ENCODE results near the gene WASF3. TPM values are rescaled to one million over a fixed set of nuclear protein-coding genes. Genes with fewer than 3 reads are reported as not detected.
"Not testable (repeated sequence)": the region's sequence is repeated elsewhere in the genome, so short reads cannot be mapped to it uniquely, and the experiment has no call there.

Gene WASF3
- total RNA-seq, 2 donors from 2014 or later = 16.1 to 17.8 TPM

DNA sequence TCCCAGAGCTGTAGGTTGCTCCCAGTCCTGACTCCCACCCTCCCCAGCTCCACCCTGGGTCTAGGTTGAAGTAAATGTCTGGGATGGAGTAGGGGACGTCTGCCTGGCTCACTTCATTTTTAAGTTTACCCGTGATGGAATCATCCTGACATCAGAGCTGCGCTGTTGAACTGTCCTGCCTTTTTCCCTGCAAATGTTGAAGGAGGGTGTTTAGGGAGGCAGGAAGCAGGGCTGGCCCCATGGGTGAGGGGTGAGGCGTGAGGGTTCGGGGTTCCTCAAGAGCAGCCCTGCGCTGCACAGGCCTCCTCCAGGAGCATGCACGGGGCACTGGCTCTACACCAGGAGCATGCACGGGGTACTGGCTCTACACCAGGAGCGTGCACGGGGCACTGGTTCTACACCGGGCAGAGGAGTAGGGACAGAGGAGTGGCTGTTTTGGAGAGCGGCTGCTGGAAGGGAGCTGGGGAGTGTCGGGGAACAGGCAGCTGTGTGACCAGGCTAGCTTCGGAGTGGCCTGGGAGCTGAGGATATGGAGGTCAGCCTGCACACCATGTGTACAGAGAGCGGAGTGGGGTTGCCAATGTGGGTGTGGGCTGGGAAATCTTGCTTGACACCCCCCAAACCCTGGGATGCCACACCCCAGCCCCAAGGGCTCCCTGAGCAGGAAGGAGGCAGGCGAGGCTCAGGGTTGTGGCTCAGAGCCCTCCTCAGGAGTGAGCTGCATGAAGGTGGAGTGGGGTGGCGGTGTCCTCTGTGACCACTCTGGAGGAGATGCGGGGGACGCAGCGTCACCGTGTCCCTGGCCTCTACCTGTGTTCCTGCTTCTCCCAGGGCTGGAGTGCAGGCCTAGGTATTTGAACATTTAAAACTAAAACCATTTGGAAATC is 139.8 kb downstream of the WASF3 start:
- DNase-seq = no peak
- intact Hi-C loops (cut with DNase I) = loop anchor here in 1 of 2 donors (5.0 kb wide), 2 partner anchors 215 to 515 kb away; no protein-coding TSS in a partner anchor
- no peak for ATAC-seq

DNA sequence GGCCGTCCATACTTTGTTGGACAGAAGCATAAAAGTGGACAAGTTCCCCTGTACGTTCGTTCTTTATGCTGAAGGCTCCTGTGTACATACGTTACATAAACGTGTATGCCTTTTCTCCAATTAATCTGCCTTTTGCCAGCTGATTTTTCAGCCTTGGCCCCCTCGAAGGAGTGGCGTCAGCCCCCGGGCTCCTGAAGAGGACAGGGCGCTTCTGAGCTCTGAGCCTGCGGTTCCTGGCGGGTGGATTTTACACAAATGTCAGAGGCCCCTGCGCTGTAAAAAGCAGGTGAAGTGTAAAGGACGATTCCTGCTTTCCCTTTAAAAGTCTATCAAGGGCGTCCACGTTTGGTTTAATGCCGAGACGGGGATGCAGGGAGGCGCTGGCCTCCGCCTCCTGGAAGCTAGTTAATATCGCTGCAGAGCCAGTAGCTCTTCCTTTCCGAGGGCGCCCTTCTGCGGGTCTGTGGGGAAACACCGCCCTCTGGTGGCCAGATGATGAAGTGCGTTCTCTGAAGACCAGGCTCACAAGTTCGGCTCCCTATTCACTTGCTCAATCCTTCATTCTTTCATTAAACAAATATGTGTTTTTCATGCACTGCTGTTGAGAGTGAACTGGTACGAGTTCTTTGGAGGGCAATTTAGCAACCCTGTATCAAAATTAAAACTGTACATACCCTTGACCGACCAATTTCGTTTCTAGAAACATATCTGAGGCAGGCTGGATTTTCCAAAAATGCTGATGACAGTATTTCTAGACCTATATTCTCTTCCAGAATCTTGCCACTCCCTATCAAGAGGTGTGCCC is 141.1 kb downstream of the WASF3 start:
- peak; percentile 84 to 91 for ATAC-seq
- peak; percentile 83 for DNase-seq
- intact Hi-C loops (cut with DNase I) = loop anchor here (2.0 to 5.0 kb wide), 4 partner anchors 216 to 516 kb away; no protein-coding TSS in a partner anchor

DNA sequence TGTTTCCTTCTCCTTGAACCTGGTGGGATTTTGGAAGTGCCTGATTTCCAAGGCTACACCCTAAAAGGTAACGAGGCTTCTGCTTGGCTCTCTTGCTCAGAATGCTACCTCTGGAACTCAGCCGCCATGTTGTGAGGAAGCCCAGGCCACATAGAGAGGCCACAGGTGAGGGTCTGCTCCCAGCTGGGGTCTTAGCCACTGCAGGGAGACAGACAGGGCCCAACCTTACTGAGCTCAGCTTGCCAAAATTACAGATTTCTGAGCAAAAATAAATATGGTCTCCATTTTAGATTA is 141.7 kb downstream of the WASF3 start:
- intact Hi-C loops (cut with DNase I) = loop anchor here (2.0 to 5.0 kb wide), 4 partner anchors 216 to 517 kb away; no protein-coding TSS in a partner anchor
- DNase-seq (no peak), ATAC-seq (no peak)

- DNase-seq (no peak), ATAC-seq (no peak)
- intact Hi-C loops (cut with DNase I) = loop anchor here in 1 of 2 donors (5.0 kb wide), 1 partner anchor 222 kb away; no protein-coding TSS in a partner anchor
Observed at GRCh38 chr13:26705536-26705935, 148.1 kb downstream of the WASF3 start.

DNA sequence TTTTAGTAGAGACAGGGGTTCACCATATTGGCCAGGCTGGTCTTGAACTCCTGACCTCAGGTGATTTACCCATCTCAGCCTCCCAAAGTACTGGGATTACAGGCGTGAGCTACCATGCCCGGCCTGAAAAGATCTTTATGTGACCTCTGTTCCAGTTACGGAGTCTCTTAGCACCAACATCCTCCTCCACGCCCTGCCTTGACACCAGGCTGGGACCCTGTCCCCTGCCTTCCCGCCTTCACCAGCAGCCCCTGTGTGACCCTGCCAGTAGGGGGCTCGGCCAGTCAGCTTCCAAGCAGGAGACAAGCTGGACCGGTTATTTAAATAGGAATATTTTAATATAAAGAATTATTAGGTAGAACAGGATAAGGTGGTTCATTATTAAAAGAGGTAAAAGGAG is 148.9 kb downstream of the WASF3 start:
- DNase-seq (no peak), ATAC-seq (no peak)
- intact Hi-C loops (cut with DNase I) = loop anchor here in 1 of 2 donors (5.0 kb wide), 1 partner anchor 221 kb away; no protein-coding TSS in a partner anchor

DNA sequence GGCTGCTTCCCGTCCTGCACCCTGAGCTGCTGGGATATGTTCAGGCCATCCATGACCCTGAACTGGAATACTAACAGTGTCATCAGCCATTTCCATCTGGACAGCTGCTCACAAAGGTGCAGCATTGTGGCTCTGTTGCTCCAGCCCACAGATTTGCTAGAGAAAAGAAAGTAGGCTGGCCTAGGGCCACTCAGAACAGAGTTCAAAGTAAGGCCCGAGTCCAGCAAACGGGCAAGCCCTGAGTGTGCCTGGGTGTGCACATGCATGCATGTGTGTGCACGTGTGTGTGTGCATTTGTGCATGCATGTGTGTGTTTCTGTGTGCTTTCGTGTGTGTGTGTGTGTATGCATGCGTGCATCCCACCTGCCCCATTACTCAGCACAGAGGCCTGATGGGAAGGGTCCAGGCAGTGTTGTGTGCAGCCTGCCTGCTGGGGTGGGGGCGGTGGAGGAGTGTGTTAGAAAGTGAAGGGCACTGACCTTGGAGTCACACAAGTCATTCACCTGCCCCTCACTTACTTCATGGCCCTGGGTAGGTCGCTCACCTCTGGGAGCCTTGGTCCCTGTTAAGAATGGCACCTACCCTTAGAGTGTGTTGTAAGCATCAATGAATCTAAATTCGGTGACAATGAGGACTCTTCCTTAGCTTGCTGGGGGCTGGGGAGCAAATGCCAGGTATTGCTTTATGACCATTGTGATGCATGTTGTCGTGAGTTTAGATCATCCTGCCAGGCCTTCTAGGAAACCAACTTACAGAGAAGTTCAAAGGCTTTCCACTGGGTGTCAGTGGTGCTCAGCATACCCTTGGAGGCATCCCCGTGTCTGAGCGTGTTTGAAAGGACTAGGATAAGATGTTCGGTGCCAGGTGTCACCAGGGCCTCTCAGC is 149.9 kb downstream of the WASF3 start:
- DNase-seq = no peak
- intact Hi-C loops (cut with DNase I) = loop anchor here (1.0 to 5.0 kb wide), 4 partner anchors 165 to 223 kb away; no protein-coding TSS in a partner anchor
- peak in 1 of 2 donors; percentile 61 for ATAC-seq

- intact Hi-C loops (cut with DNase I) = loop anchor here (2.0 to 5.0 kb wide), 3 partner anchors 165 to 223 kb away; no protein-coding TSS in a partner anchor
- no peak for ATAC-seq
- no peak for DNase-seq
Observed at GRCh38 chr13:26708007-26708297, 150.5 kb downstream of the WASF3 start.

DNA sequence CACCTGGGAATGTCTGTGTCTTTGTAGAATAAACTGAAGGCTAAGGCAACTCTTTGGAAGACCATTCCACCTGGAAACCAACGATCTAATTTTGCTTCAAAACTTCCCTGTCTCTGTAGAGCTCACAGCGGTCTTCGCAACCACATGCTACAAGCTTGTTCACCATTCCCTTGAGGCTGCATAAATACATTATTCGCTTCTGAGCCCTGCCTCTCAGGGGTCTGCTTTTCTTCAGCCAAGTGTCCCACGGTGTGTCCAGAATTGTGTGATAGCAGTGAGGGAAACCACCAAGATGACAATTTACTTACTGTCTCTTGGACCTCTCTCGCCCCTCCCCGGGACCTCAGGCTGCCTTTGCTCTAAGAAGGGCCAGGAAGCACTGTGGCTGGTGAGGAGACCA is 152.0 kb downstream of the WASF3 start:
- DNase-seq = no peak
- intact Hi-C loops (cut with DNase I) = loop anchor here (2.0 to 5.0 kb wide), 3 partner anchors 163 to 221 kb away; no protein-coding TSS in a partner anchor
- ATAC-seq = no peak

- no peak for ATAC-seq
- intact Hi-C loops (cut with DNase I) = no loop called here
- no peak for DNase-seq
Observed at GRCh38 chr13:26710166-26710565, 152.7 kb downstream of the WASF3 start.

- intact Hi-C loops (cut with DNase I) = no loop called here
- ATAC-seq (no peak), DNase-seq (no peak)
Observed at GRCh38 chr13:26711211-26711610, 153.7 kb downstream of the WASF3 start.

- ATAC-seq (no peak), DNase-seq (no peak)
- intact Hi-C loops (cut with DNase I) = no loop called here
Observed at GRCh38 chr13:26713341-26713740, 155.9 kb downstream of the WASF3 start.

DNA sequence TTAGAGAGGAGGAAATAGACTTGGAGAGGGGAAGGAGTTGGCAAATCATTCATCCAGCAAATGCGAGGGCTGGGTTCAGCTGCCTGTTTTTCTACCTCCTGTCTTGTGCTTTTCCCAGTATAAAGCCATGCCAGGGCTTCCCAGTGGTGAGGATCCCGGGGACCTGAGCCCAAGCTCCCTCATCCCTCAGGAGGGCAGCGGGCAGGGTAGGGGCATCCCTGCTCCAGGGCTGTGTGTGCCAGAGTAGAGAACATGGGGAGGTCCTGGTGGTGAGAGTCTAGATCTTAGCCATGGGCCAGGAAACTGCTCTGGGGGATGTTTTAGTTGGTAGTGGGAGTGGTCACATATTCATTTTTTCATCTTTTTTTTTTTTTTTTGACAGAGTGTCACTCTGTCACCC is 159.5 kb downstream of the WASF3 start:
- intact Hi-C loops (cut with DNase I) = no loop called here
- ATAC-seq (no peak), DNase-seq (no peak)

DNA sequence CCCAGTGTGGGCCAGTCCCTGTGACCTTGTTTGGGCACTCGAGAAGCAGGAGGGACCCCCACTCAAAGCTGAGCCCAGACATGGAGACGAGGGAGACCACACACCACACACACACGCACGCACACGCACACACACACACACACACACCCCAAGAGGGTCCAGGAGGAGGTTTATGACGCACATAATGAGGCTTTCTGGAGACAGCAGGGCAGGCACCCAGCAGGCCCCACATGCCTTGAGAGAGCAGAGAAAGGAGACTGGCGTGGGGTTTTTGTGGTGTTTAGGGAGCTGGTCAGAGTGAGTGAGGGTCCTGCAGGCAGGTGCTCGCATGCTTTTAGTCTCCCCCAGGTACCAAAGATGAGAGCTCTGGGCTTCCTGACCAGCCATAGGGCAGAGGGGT is 160.7 kb downstream of the WASF3 start:
- intact Hi-C loops (cut with DNase I) = no loop called here
- ATAC-seq = no peak
- DNase-seq = no peak

- intact Hi-C loops (cut with DNase I) = no loop called here
- ATAC-seq = no peak
Observed at GRCh38 chr13:26718872-26719271, 161.4 kb downstream of the WASF3 start.

DNA sequence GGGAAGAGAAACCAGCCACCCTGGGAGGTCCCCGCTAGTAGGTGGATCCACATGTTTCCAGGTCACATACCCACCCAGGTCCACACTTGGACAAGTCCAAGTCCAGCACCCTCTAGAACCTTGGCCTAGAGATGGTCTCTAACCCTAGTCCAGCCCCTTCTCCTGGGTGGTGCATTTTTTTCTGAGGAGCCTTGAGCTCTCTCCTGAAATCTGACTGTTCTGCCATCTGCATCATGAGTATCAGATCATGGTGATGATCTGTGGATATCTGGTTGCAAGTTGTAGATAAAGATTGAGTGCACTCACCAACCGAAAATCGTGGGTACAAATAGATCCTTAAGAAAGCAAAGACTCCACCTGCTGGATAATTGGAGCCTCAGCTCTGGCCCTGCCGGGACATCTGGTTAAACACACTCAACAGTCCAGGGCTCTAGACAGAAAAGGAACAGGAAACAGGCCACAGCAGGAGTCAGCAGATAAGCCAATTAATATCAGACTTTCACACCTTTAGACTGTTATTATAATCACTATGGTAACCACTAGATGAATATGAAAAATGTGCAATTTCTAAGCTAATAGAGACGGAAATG is 162.0 kb downstream of the WASF3 start:
- ATAC-seq (no peak), DNase-seq (no peak)
- intact Hi-C loops (cut with DNase I) = no loop called here

More at GRCh38 chr13:26718872-26719271, 161.4 kb downstream of the WASF3 start:
- no peak for DNase-seq

DNA sequence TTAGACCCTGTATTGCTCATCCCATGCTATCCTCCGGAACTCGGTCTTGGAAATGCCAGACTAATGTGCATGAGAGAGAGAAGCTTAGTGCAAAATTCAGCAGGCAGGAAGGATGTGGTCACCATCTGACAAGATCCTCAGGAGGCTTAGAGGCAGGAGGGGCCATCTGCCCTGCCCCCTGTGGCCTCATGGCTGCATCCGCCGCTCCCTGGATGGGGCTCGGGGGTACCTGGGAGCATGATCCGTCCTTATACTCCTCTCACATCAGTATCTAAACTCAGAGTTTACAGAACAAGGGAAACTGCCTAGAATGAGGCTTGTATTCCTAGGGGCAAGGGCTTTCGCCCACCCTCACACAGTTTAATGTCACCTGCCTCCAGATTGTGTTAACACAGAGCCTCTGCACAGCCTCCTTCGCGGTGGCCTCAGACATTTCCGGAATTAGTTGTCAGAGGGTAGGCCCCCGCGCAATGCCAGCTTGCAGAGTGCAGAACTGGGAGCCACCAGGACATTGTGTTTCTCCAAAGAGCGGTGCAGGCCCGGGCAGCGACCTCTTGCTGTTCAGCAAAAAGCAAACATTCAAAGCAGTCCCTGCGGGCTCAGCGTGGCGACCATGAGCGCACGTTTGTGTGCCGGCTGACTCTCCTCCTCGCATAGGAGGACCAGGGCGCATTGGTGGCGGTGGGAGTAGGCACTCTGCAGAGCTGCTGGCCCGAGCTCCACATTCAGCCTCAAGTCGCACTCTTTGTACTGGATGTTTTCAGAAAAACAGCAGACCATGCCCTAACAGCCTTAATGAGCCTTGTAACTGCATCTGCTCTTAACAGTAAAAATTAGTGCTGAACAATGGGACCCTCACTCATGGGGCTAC is 164.0 kb downstream of the WASF3 start:
- intact Hi-C loops (cut with DNase I) = no loop called here
- DNase-seq = peak; percentile 33
- ATAC-seq = peak; percentile 27 to 49

DNA sequence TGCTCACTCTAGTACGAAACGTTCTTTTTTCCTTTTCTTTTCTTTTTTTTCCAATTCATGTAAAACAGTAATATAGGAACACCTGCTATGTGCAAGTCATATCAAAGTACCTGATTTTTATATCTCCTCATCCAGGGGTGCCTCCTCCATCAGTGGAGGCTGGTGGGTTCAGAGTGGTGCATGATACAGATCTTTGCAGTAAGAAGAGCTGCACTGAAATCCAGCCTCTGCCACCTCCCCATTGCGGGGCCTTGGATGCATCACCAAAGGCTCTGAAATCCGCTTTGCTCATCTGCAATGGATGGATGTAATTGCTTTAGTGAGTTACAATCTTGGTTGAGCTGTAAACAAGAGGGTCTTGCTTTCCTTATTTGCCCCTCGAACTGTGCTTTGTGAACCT is 164.8 kb downstream of the WASF3 start:
- DNase-seq (no peak), ATAC-seq (no peak)
- intact Hi-C loops (cut with DNase I) = no loop called here

DNA sequence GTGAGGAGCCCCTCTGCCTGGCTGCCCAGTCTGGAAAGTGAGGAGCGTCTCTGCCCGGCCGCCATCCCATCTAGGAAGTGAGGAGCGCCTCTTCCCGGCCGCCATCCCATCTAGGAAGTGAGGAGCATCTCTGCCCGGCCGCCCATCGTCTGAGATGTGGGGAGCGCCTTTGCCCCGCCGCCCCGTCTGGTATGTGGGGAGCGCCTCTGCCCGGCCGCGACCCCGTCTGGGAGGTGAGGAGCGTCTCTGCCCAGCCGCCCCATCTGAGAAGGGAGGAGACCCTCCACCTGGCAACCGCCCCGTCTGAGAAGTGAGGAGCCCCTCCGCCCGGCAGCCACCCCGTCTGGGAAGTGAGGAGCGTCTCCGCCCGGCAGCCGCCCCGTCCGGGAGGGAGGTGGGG is 166.1 kb downstream of the WASF3 start:
- ATAC-seq; intact Hi-C loops (cut with DNase I); DNase-seq: not testable (repeated sequence)
